PFSK-1 (cell line): Measurements from ENCODE around the gene ASB4.

Source experiments
- FOXP2 ChIP-seq: optimal IDR thresholded peaks from 2 replicates; pipeline ENCODE3; 2011; ENCODE audit warnings: borderline replicate concordance, control low read depth, inconsistent platforms; ENCODE audit not compliant: insufficient read depth; ENCODE audit errors: extremely low read length, extremely low read depth
- POLR2AphosphoS5 ChIP-seq: IDR thresholded peaks from 2 replicates; pipeline ENCODE4 v1.6.1; 2012; ENCODE audit warnings: low read depth, mild to moderate bottlenecking, control low read depth, low read length, moderate library complexity
- SIN3A ChIP-seq: IDR thresholded peaks from 2 replicates; pipeline ENCODE4 v1.6.1; 2012; ENCODE audit warnings: mild to moderate bottlenecking, low read length, moderate library complexity, borderline replicate concordance; ENCODE audit not compliant: insufficient read depth
- TAF1 ChIP-seq: IDR thresholded peaks from 2 replicates; pipeline ENCODE4 v1.6.1; 2012; ENCODE audit warnings: low read length, control low read depth, borderline replicate concordance; ENCODE audit not compliant: insufficient read depth
- TF ChIP-seq, protein P1 (sequence below), 2 experiments: IDR thresholded peaks; 2 replicates each; pipeline versions ENCODE4 v1.6.1 to v1.8.0; 2011 to 2012; ENCODE audit warnings: low read depth in 2 of 2, low read length in 2 of 2, control low read depth in 1 of 2, inconsistent platforms in 1 of 2, mild to moderate bottlenecking in 1 of 2, moderate library complexity in 1 of 2; ENCODE audit not compliant: insufficient read depth in 1 of 2

The ASB4 gene

DNA sequence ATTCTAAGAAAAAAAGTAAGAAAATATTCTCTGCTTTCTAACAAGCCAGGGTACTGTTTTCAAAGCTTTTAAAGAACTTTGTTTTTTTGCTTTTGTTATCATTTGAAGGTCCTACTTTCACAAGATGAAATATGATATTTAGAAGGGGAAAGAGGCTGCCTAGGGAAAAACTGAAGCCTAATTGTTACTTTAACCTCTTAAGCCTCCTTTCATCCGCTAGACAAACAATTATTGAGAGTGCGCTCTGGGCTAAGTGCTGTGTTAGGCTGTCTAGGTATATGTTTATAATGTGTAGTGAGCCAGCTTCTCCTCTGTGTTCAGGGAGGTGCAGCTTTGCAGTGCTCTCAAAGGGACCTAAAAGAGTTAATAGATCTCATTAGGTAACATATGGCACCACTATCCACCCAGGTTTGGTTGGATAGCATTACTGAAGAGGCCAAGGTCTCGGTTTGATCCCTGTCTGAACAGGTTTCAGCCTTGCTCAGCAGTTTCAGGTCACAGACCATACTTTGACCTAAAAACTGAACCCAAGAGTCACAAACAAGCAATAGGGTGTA, 92.6 kb downstream of the ASB4 start:
- TF ChIP-seq FOXP2 (no peak), TAF1 (no peak)

DNA sequence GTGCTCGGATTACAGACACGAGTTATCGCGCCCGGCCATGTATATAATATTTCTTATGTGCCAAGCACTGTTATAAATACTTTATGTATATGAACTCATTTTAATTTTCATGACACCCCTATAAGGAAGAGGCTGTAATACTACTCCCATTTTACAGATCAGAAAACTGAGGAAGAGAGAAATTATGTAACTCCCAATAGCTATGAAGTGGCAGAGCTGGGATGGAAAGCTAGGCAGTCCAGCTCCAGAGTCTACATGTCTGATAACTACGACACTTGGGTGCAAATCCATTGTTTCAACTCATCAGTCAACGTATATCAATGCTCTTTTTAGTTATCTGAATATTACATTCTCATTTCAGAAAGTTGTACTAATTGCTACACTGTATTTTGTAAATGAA, 93.6 kb downstream of the ASB4 start:
- TF ChIP-seq TAF1 (no peak), FOXP2 (no peak), POLR2AphosphoS5 (no peak), SIN3A (no peak)
- TF ChIP-seq, protein P1, sequence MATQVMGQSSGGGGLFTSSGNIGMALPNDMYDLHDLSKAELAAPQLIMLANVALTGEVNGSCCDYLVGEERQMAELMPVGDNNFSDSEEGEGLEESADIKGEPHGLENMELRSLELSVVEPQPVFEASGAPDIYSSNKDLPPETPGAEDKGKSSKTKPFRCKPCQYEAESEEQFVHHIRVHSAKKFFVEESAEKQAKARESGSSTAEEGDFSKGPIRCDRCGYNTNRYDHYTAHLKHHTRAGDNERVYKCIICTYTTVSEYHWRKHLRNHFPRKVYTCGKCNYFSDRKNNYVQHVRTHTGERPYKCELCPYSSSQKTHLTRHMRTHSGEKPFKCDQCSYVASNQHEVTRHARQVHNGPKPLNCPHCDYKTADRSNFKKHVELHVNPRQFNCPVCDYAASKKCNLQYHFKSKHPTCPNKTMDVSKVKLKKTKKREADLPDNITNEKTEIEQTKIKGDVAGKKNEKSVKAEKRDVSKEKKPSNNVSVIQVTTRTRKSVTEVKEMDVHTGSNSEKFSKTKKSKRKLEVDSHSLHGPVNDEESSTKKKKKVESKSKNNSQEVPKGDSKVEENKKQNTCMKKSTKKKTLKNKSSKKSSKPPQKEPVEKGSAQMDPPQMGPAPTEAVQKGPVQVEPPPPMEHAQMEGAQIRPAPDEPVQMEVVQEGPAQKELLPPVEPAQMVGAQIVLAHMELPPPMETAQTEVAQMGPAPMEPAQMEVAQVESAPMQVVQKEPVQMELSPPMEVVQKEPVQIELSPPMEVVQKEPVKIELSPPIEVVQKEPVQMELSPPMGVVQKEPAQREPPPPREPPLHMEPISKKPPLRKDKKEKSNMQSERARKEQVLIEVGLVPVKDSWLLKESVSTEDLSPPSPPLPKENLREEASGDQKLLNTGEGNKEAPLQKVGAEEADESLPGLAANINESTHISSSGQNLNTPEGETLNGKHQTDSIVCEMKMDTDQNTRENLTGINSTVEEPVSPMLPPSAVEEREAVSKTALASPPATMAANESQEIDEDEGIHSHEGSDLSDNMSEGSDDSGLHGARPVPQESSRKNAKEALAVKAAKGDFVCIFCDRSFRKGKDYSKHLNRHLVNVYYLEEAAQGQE (IDR thresholded peaks at IDR 0.05; ENCODE audit: insufficient read depth in 1 of 2, low read depth in 2 of 2, low read length in 2 of 2): no peak

DNA sequence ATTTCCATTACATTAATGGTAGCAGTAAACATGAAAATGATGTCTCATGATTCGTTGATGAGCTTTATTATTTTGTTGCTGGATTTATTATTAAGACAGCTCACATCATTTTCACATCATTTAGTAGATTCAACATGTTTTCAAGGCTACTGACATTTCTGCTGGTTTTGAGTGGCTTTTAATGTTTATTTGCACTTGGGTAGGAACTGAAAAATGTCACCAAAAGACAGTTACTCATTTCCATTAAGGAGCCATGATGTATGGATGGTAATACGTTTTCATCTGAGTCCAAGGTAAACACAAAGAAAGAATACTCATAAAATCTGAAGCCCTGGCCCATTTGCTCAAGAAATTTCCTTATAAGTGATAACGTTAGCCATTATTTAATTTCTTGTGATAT, 95.7 kb downstream of the ASB4 start:
- TF ChIP-seq TAF1: no peak
- no peak for TF ChIP-seq POLR2AphosphoS5
- TF ChIP-seq, protein P1 (IDR thresholded peaks at IDR 0.05; ENCODE audit: insufficient read depth in 1 of 2, low read depth in 2 of 2, low read length in 2 of 2): no peak
- no peak for TF ChIP-seq SIN3A
- no peak for TF ChIP-seq FOXP2

DNA sequence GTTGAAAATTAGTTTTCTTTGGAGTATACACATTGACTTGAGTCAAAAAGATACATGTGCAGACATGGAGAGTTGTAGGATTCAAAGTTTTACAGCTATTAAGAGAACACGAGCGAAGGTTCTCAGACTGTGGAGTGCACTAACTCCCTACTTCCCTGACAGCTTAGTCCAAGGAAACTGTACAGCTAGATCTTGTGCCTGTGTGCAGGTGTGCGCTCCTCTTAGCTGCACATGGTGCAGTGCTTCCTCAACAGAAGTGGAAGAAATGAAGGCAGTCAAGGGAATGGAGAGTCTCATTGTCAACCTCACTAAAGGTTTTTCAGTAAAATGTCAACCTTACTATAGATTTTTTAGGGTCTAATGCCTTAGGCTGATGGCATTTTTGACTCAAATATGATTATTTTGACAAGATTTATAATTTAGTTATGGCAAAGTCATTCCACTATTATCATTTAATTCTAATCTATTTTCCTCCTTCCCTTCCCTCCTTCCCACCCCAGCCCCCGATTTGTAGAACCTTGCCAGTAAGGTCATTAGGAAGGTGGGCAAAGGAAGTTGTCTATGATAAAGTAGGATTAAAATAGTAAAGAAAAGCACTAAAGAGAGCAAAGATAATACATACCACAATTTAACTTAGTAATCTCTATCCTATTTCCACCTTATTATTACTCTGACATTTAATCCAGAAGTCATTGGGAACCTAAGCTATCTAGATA, 97.0 kb downstream of the ASB4 start:
- TF ChIP-seq FOXP2: no peak
- TF ChIP-seq, protein P1 (IDR thresholded peaks at IDR 0.05; ENCODE audit: insufficient read depth in 1 of 2, low read depth in 2 of 2, low read length in 2 of 2): no peak
- no peak for TF ChIP-seq TAF1
- no peak for TF ChIP-seq POLR2AphosphoS5
- no peak for TF ChIP-seq SIN3A

DNA sequence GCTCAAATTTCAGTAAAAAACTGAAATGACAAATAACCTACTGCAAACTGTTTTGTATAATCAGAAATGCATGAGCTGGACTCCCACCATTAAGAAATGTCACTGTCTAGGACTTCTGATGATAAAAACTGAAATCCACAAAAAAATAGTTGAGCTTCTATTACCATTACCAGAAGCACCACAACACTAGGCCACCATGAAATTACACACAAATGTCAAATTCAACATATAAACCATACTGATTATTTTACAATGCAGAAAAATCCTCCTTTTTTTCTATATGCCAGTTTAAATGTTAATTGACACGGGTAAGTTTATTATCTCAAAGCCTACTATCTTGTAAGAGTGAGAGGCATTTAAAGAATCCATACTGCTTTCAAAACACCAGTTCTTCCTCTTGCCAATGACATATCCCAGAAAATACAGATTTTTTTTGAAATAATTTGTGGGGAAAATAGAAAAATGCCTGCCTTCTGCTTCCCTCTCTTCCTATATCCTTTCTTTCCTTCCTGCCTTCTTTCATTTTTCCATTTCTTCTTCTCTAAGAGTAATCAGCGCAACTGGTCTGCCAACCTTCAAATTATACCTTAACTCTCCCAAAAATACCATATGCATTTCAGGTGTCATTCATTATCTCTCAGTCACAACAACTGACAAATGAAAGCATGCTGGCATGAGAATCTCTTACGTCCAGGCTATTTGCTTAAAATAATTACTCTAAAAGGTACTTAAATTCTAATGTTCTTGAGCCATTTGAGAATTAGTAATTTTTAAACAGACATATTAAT, 98.3 kb downstream of the ASB4 start:
- no peak for TF ChIP-seq FOXP2
- no peak for TF ChIP-seq POLR2AphosphoS5
- TF ChIP-seq, protein P1 (IDR thresholded peaks at IDR 0.05; ENCODE audit: insufficient read depth in 1 of 2, low read depth in 2 of 2, low read length in 2 of 2): no peak
- no peak for TF ChIP-seq SIN3A
- TF ChIP-seq TAF1: no peak
